Measurements from ENCODE around the gene MED26.

DNA sequence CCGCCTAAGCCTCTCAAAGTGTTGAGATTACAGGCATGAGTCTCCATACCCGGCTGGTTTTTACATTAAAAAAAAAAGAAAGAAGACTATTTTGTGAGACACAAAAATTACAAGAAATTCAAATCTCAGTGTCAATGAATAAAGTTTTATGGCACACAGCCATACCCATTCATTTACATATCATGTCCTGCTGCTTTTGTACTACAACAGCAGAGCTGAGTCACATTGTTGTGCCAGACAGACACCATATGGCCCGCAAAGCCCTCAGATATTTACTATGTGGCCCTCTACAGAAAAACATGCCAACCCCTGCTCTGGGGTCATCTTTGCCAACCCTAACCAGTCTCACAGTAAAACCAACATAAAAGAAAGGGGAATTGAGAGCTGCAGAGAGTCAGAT is 26.6 kb upstream of the MED26 start:
- TF ChIP-seq, protein P1, sequence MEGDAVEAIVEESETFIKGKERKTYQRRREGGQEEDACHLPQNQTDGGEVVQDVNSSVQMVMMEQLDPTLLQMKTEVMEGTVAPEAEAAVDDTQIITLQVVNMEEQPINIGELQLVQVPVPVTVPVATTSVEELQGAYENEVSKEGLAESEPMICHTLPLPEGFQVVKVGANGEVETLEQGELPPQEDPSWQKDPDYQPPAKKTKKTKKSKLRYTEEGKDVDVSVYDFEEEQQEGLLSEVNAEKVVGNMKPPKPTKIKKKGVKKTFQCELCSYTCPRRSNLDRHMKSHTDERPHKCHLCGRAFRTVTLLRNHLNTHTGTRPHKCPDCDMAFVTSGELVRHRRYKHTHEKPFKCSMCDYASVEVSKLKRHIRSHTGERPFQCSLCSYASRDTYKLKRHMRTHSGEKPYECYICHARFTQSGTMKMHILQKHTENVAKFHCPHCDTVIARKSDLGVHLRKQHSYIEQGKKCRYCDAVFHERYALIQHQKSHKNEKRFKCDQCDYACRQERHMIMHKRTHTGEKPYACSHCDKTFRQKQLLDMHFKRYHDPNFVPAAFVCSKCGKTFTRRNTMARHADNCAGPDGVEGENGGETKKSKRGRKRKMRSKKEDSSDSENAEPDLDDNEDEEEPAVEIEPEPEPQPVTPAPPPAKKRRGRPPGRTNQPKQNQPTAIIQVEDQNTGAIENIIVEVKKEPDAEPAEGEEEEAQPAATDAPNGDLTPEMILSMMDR (IDR thresholded peaks at IDR 0.05): no peak
- TF ChIP-seq POLR2A (IDR thresholded peaks at IDR 0.05) (no peak), POLR2AphosphoS5 (IDR thresholded peaks at IDR 0.05) (no peak)
